K562 (cell line): ENCODE data around the gene SLC25A45.

Experiments
- CEBPG ChIP-seq, 3 experiments: fragments of 200-800 bp in 1 of 3; sonication (Bioruptor generic) in 1 of 3; sonication (generic) in 1 of 3; formaldehyde crosslinking in 1 of 3; IDR thresholded peaks in 2 of 3; conservative IDR thresholded peaks in 1 of 3; 2 replicates each; pipeline versions ENCODE4 v1.6.1 to v1.8.0; 2016 to 2022; ENCODE audit warnings: missing compliant biosample characterization in 2 of 3, missing genetic modification characterization in 2 of 3, mild to moderate bottlenecking in 1 of 3, missing genetic modification reagents in 1 of 3
- CREM ChIP-seq: IDR thresholded peaks from 2 replicates; pipeline ENCODE4 v1.6.1; 2014; ENCODE audit warnings: antibody characterized with exemption, low read depth
- CTCF ChIP-seq, 3 experiments: IDR thresholded peaks in 2 of 3; conservative IDR thresholded peaks in 1 of 3; 2 replicates each; pipeline ENCODE4 v1.5.1; 2011 to 2012; ENCODE audit warnings: low read length in 3 of 3, mild to moderate bottlenecking in 3 of 3, control low read depth in 2 of 3, improper control_type of control experiment in 1 of 3, inconsistent platforms in 1 of 3, low read depth in 1 of 3, mixed read lengths in 1 of 3, moderate library complexity in 1 of 3; ENCODE audit not compliant: insufficient read depth in 2 of 3
- DPF2 ChIP-seq: fragments of 450-650 bp; IDR thresholded peaks from 2 replicates; pipeline ENCODE4 v1.6.1; 2016
- E2F5 ChIP-seq: sonication (generic); formaldehyde crosslinking; IDR thresholded peaks from 2 replicates; pipeline ENCODE4 v1.8.0; 2022; ENCODE audit warnings: mild to moderate bottlenecking, missing genetic modification reagents
- ESRRA ChIP-seq: fragments of 450-650 bp; IDR thresholded peaks from 2 replicates; pipeline ENCODE4 v1.6.1; 2014; ENCODE audit warnings: low read depth, mild to moderate bottlenecking, moderate library complexity, borderline replicate concordance
- MEF2A ChIP-seq: IDR thresholded peaks from 2 replicates; pipeline ENCODE4 v1.6.1; 2011; ENCODE audit warnings: low read depth, mild to moderate bottlenecking, low read length, moderate library complexity; ENCODE audit not compliant: control insufficient read depth
- POLR2A ChIP-seq: fragments of 450-650 bp; conservative IDR thresholded peaks from 2 replicates; pipeline ENCODE4 v1.6.1; 2016
- RBM25 ChIP-seq: fragments of 200-400 bp; formaldehyde crosslinking; IDR thresholded peaks from 2 replicates; pipeline ENCODE4 v1.6.1; 2018; ENCODE audit warnings: low read length, low read depth, moderate library complexity; ENCODE audit not compliant: severe bottlenecking
- SPI1 ChIP-seq: IDR thresholded peaks from 2 replicates; pipeline ENCODE4 v1.6.1; 2011; ENCODE audit warnings: low read depth, low read length, control low read depth, borderline replicate concordance
- TCF7 ChIP-seq: sonication (generic); IDR thresholded peaks from 2 replicates; pipeline ENCODE4 v1.6.1; 2016; ENCODE audit warnings: antibody characterized with exemption, borderline replicate concordance
- ZBTB1 ChIP-seq: sonication (generic); formaldehyde crosslinking; IDR thresholded peaks from 2 replicates; pipeline ENCODE4 v1.8.1; 2023; ENCODE audit warnings: missing genetic modification reagents, low read depth, mild to moderate bottlenecking, borderline replicate concordance
- ZNF76 ChIP-seq: fragments of 250-450 bp; sonication (Bioruptor Pico); IDR thresholded peaks from 2 replicates; pipeline ENCODE4 v1.4.0; 2020; ENCODE audit warnings: mild to moderate bottlenecking, moderate library complexity, borderline replicate concordance

GRCh38 chr11:65417702-65418430 lies 35.4 kb upstream of the SLC25A45 start:
- TF ChIP-seq SPI1 (no peak), RBM25 (no peak), ZBTB1 (CRISPR knock-in tag) (no peak), ESRRA (no peak), CREM (no peak), TCF7 (no peak), POLR2A (no peak), E2F5 (CRISPR knock-in tag) (no peak), MEF2A (peak; percentile 85), CEBPG (CRISPR knock-in tag; IDR thresholded peaks at IDR 0.05) (no peak), CEBPG (tag; conservative IDR thresholded peaks at IDR 0.05 in 1 of 2, IDR thresholded peaks at IDR 0.05 in 1 of 2) (no peak), DPF2 (no peak), ZNF76 (CRISPR knock-in tag) (no peak), CTCF (IDR thresholded peaks at IDR 0.05 in 2 of 3, conservative IDR thresholded peaks at IDR 0.05 in 1 of 3; ENCODE audit: insufficient read depth in 2 of 3, low read depth in 1 of 3, low read length in 3 of 3) (no peak)
